HepG2 (cell line): Measurements from ENCODE around the gene METAP1D. TPM values are rescaled to one million over a fixed set of nuclear protein-coding genes. Genes with fewer than 3 reads are reported as not detected.

Experiments
- ATAC-seq: fragments of 200-7000 bp; cut with Tn5 transposase; 3 replicates; pipeline ENCODE4 v1.9.1; 2020; ENCODE audit warnings: mild to moderate bottlenecking, moderate library complexity
- BruUV-seq: library from RNA; stranded (reverse); fragments of 400-500 nt; replicated peaks from 2 replicates; lab custom pipeline; 2021; lab: Mats Ljungman, UMichigan
- CTCF ChIA-PET: fragments of 300-600 bp; formaldehyde crosslinking; extraction: SDS; loops from one replicate; lab custom pipeline; 2021; ENCODE audit warnings: low total read pairs, inconsistent platforms, low intra/inter-chr PET ratio; lab: Yijun Ruan, JAX
- POLR2A ChIA-PET: fragments of 350-600 bp; sonication (Branson Sonifier 250); formaldehyde crosslinking; loops from one replicate; lab custom pipeline; 2020; ENCODE audit warnings: antibody characterized with exemption, inconsistent platforms; lab: Yijun Ruan, JAX
- DNase-seq: peaks from one replicate; pipeline ENCODE4 v3.0.0-alpha.2; 2015; ENCODE audit warnings: low spot score
- FAIRE-seq: peaks from 3 replicates; lab custom pipeline; 2011; peaks lifted over from hg19 to GRCh38; lab: Jason Lieb, UNC
- H2AFZ ChIP-seq: one replicate; pipeline ENCODE4 v1.6.1; 2011; ENCODE audit warnings: low read length, inconsistent platforms
- H3K27ac ChIP-seq: fragments of 300-600 bp; 3 replicates; pipeline ENCODE4 v1.8.0; 2011; ENCODE audit warnings: mixed run types, mild to moderate bottlenecking, mixed read lengths, low read length, inconsistent platforms; ENCODE audit not compliant: insufficient read depth; ENCODE audit errors: extremely low read length
- H3K27me3 ChIP-seq, 2 experiments: fragments of 200-600 bp in 1 of 2; 2 replicates in 1 of 2; 3 replicates in 1 of 2; pipeline versions ENCODE4 v1.6.0 to v1.8.0; 2011; ENCODE audit warnings: low read length in 2 of 2, mild to moderate bottlenecking in 2 of 2, moderate library complexity in 2 of 2, inconsistent platforms in 1 of 2; ENCODE audit not compliant: insufficient read depth in 2 of 2, control insufficient read depth in 1 of 2
- H3K36me3 ChIP-seq, 2 experiments: fragments of 200-600 bp in 1 of 2; replicated peaks in 1 of 2; 2 replicates in 1 of 2; 3 replicates in 1 of 2; pipeline versions ENCODE4 v1.5.1 to v1.8.0; 2011; ENCODE audit warnings: low read length in 2 of 2, inconsistent platforms in 1 of 2; ENCODE audit not compliant: insufficient read depth in 2 of 2, control insufficient read depth in 1 of 2
- H3K4me1 ChIP-seq: 2 replicates; pipeline ENCODE4 v1.5.1; 2012; ENCODE audit warnings: low read length, inconsistent platforms; ENCODE audit not compliant: insufficient read depth
- H3K4me2 ChIP-seq: 2 replicates; pipeline ENCODE4 v1.6.0; 2011; ENCODE audit warnings: low read depth, low read length, inconsistent platforms
- H3K4me3 ChIP-seq, 3 experiments: fragments of 200-600 bp in 1 of 3; sonication (generic), shearing (Covaris generic) in 1 of 3; replicated peaks in 1 of 3; 2 replicates each; pipeline ENCODE4 v1.5.1; 2011 to 2016; ENCODE audit warnings: low read length in 3 of 3, inconsistent platforms in 2 of 3, low read depth in 2 of 3, mild to moderate bottlenecking in 2 of 3, control low read depth in 1 of 3, mixed read lengths in 1 of 3; ENCODE audit not compliant: insufficient read depth in 1 of 3
- H3K79me2 ChIP-seq: one replicate; pipeline ENCODE4 v1.6.1; 2011; ENCODE audit warnings: low read length, inconsistent platforms; ENCODE audit not compliant: insufficient read depth
- H3K9ac ChIP-seq: 2 replicates; pipeline ENCODE4 v1.6.0; 2011; ENCODE audit warnings: mild to moderate bottlenecking, low read depth, low read length, inconsistent platforms; ENCODE audit not compliant: insufficient read depth
- H3K9me3 ChIP-seq: 2 replicates; pipeline ENCODE4 v1.5.1; 2012; ENCODE audit warnings: mild to moderate bottlenecking, low read length
- H4K20me1 ChIP-seq: 2 replicates; pipeline ENCODE4 v1.6.0; 2011; ENCODE audit warnings: inconsistent platforms, mild to moderate bottlenecking, low read length, moderate library complexity; ENCODE audit not compliant: insufficient read depth
- ATF7 ChIP-seq, 2 experiments: fragments of 450-650 bp in 1 of 2; sonication (generic) in 1 of 2; formaldehyde crosslinking in 1 of 2; IDR thresholded peaks; 2 replicates each; pipeline versions ENCODE4 v1.4.0 to v1.6.1; 2016 to 2020; ENCODE audit warnings: antibody characterized with exemption in 1 of 2, mild to moderate bottlenecking in 1 of 2, missing genetic modification reagents in 1 of 2
- IKZF4 ChIP-seq: sonication (generic); formaldehyde crosslinking; IDR thresholded peaks from 2 replicates; pipeline ENCODE4 v1.5.1; 2020; ENCODE audit warnings: borderline replicate concordance, mild to moderate bottlenecking, low read depth, missing genetic modification reagents; ENCODE audit errors: not compliant biosample characterization
- MTA1 ChIP-seq: sonication (generic); formaldehyde crosslinking; IDR thresholded peaks from 2 replicates; pipeline ENCODE4 v1.4.0; 2020; ENCODE audit warnings: missing genetic modification reagents, mild to moderate bottlenecking, borderline replicate concordance
- NR2C2 ChIP-seq: sonication (generic); formaldehyde crosslinking; IDR thresholded peaks from 2 replicates; pipeline ENCODE4 v1.4.0; 2020; ENCODE audit warnings: missing genetic modification reagents, mild to moderate bottlenecking, moderate library complexity, borderline replicate concordance
- POGK ChIP-seq: sonication (generic); formaldehyde crosslinking; conservative IDR thresholded peaks from 2 replicates; pipeline ENCODE4 v1.8.0; 2022; ENCODE audit warnings: mild to moderate bottlenecking, moderate library complexity, missing genetic modification reagents
- REPIN1 ChIP-seq: sonication (generic); formaldehyde crosslinking; IDR thresholded peaks from 2 replicates; pipeline ENCODE4 v1.8.0; 2022; ENCODE audit warnings: missing genetic modification reagents, low read depth, mild to moderate bottlenecking, borderline replicate concordance
- SAP130 ChIP-seq: IDR thresholded peaks from 2 replicates; pipeline ENCODE4 v1.6.1; 2016; ENCODE audit warnings: low read depth
- TARDBP ChIP-seq: sonication (generic); formaldehyde crosslinking; IDR thresholded peaks from 2 replicates; pipeline ENCODE4 v1.8.0; 2022; ENCODE audit warnings: mild to moderate bottlenecking, missing genetic modification reagents
- TCF7 ChIP-seq: sonication (generic); IDR thresholded peaks from 2 replicates; pipeline ENCODE4 v1.6.1; 2016; ENCODE audit warnings: antibody characterized with exemption, low read depth
- ZBTB34 ChIP-seq: sonication (generic); formaldehyde crosslinking; IDR thresholded peaks from 2 replicates; pipeline ENCODE4 v1.8.0; 2022; ENCODE audit warnings: mild to moderate bottlenecking, missing genetic modification reagents
- ZNF138 ChIP-seq: sonication (generic); formaldehyde crosslinking; IDR thresholded peaks from 2 replicates; pipeline ENCODE4 v1.5.0; 2020; ENCODE audit warnings: mild to moderate bottlenecking, low read depth, missing genetic modification reagents
- ZNF292 ChIP-seq: sonication (generic); formaldehyde crosslinking; IDR thresholded peaks from 2 replicates; pipeline ENCODE4 v1.8.1; 2022; ENCODE audit warnings: mild to moderate bottlenecking, low read depth, missing genetic modification reagents, borderline replicate concordance
- ZNF44 ChIP-seq: sonication (generic); formaldehyde crosslinking; IDR thresholded peaks from 2 replicates; pipeline ENCODE4 v1.5.1; 2020; ENCODE audit warnings: mild to moderate bottlenecking, missing genetic modification reagents
- ZNF891 ChIP-seq: sonication (generic); formaldehyde crosslinking; IDR thresholded peaks from 2 replicates; pipeline ENCODE4 v1.5.0; 2020; ENCODE audit warnings: mild to moderate bottlenecking, missing genetic modification reagents
- WGBS: methylation state at CpG from one replicate; pipeline ENCODE4 v1.1.6; 2017; ENCODE audit warnings: low lambda C conversion rate; 5-methylcytosine and 5-hydroxymethylcytosine counted together
- in situ Hi-C: cut with HindIII; loops from 2 replicates; pipeline ENCODE4 v1.10.0; 2017; ENCODE audit warnings: low pct_unique_long_range_greater_than_20kb; ENCODE audit not compliant: extremely low pct_ligation_motif_present
- intact Hi-C: fragments of 100-400 bp; cut with micrococcal nuclease; formaldehyde crosslinking; loops from one replicate; pipeline ENCODE4 v1.10.0; 2022; ENCODE audit not compliant: unreplicated experiment
- polyA plus RNA-seq, 8 experiments: library from polyadenylated mRNA; depleted of rRNA in 3 of 8; stranded (reverse) in 7 of 8; unstranded in 1 of 8; fragments of >200 nt; fragmentation: Illumina TruSeq in 4 of 8; extraction: Trizol in 4 of 8; gene quantifications; 2 replicates each; pipeline versions ENCODE4 v1.2.1 to v1.2.3, GENCODE V29; 2011 to 2016; ENCODE audit warnings: low read depth in 4 of 8, missing spikeins in 1 of 8, mixed read lengths in 1 of 8; ENCODE audit not compliant: insufficient read depth in 1 of 8
- total RNA-seq, 5 experiments: library from RNA; depleted of rRNA; stranded (reverse); fragments of >200 nt; fragmentation: Illumina TruSeq; extraction: Trizol; gene quantifications; 2 replicates each; pipeline ENCODE4 v1.2.3, GENCODE V29; 2016; ENCODE audit warnings: low read depth in 1 of 5
- TF ChIP-seq, protein P1 (sequence below): sonication (generic); formaldehyde crosslinking; IDR thresholded peaks from 2 replicates; pipeline ENCODE4 v1.5.1; 2020; ENCODE audit warnings: mild to moderate bottlenecking, missing genetic modification reagents, moderate library complexity

Gene METAP1D
- total and polyA plus RNA-seq, 2 of the 13 experiments (the other 11 are each of a cell fraction or from before 2014, with no cell fraction given): 14.7 to 21.6 TPM

DNA sequence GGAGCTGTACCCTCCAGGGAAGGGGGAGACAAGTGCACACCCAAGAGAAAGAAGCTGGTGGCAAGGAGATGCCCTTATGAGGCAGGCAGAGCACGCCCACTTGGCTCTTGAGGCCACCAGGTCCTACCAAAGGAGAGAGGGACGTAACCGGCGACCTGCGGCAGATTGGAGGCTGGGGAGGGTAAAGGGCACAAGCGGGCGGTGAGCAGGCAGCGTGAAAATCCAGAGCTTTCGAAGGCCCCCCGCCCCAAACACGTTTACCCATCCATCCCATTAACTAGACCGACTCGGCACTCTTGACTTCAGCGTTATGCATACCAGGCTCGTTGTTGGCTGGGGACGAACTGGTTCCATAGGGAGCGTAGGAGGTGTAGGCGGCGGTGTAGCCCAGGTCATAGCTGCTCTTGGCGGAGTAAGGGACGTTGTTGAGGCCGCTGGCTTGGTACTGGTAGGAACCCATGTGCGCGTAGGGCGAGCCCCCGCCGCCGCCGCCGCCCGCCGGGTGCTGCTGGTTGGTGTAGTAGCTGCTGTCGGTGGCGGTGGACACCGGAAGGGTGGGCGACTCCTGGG is 102.2 kb downstream of the METAP1D start:
- CTCF ChIA-PET: no interaction called here
- H4K20me1 ChIP-seq: no peaks in the 10 kb centered on the region; the same call in 1 of the 2 replicates
- DNase-seq: no peak
- no peak for TF ChIP-seq ZNF138 (CRISPR knock-in tag)
- TF ChIP-seq, protein P1, sequence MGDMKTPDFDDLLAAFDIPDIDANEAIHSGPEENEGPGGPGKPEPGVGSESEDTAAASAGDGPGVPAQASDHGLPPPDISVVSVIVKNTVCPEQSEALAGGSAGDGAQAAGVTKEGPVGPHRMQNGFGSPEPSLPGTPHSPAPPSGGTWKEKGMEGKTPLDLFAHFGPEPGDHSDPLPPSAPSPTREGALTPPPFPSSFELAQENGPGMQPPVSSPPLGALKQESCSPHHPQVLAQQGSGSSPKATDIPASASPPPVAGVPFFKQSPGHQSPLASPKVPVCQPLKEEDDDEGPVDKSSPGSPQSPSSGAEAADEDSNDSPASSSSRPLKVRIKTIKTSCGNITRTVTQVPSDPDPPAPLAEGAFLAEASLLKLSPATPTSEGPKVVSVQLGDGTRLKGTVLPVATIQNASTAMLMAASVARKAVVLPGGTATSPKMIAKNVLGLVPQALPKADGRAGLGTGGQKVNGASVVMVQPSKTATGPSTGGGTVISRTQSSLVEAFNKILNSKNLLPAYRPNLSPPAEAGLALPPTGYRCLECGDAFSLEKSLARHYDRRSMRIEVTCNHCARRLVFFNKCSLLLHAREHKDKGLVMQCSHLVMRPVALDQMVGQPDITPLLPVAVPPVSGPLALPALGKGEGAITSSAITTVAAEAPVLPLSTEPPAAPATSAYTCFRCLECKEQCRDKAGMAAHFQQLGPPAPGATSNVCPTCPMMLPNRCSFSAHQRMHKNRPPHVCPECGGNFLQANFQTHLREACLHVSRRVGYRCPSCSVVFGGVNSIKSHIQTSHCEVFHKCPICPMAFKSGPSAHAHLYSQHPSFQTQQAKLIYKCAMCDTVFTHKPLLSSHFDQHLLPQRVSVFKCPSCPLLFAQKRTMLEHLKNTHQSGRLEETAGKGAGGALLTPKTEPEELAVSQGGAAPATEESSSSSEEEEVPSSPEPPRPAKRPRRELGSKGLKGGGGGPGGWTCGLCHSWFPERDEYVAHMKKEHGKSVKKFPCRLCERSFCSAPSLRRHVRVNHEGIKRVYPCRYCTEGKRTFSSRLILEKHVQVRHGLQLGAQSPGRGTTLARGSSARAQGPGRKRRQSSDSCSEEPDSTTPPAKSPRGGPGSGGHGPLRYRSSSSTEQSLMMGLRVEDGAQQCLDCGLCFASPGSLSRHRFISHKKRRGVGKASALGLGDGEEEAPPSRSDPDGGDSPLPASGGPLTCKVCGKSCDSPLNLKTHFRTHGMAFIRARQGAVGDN (CRISPR knock-in tag): peak; percentile 74
- TF ChIP-seq POGK (CRISPR knock-in tag): peak; percentile 79; the same call in 1 of the 2 replicates
- 0 out of 2 replicates have a peak, but pooled peaks have one; percentile 74 for TF ChIP-seq ZNF44
- TF ChIP-seq ZNF292: no peak
- peak; percentile 59 for TF ChIP-seq IKZF4 (CRISPR knock-in tag)
- 0 out of 2 replicates have a peak, but pooled peaks have one; percentile 35 for TF ChIP-seq NR2C2
- 0 out of 2 replicates have a peak, but pooled peaks have one; percentile 19 for TF ChIP-seq REPIN1
- no peak for TF ChIP-seq ATF7 (IDR thresholded peaks at IDR 0.05)
- TF ChIP-seq ATF7 (CRISPR knock-in tag; IDR thresholded peaks at IDR 0.05): no peak
- 0 out of 2 replicates have a peak, but pooled peaks have one; percentile 15 for TF ChIP-seq MTA1 (CRISPR knock-in tag)
- TF ChIP-seq ZNF891 (CRISPR knock-in tag): 0 out of 2 replicates have a peak, but pooled peaks have one; percentile 60
- 0 out of 2 replicates have a peak, but pooled peaks have one; percentile 15 for TF ChIP-seq TARDBP (CRISPR knock-in tag)
- peak; percentile 21 for TF ChIP-seq SAP130
- TF ChIP-seq TCF7: no peak
- no peak; the same call in 1 of the 2 replicates for TF ChIP-seq ZBTB34 (CRISPR knock-in tag)

More for the DNA sequence above, 102.2 kb downstream of the METAP1D start:
- POLR2A ChIA-PET: interaction anchor here (0.9 to 2.8 kb wide), 11 partner anchors 11 to 414 kb away, joined by 3 to 42 read pairs (median 7); partner anchors contain the start of genes DLX1, DYNC1I2 and SLC25A12
- H3K36me3 ChIP-seq: no peaks in the 10 kb centered on the region
- H3K79me2 ChIP-seq: no peaks in the 10 kb centered on the region
- H3K27ac ChIP-seq: no peak overlapping the region
- H3K9ac ChIP-seq: peak overlapping the region; percentile 47
- no peaks in the 10 kb centered on the region for H3K9me3 ChIP-seq
- H2AFZ ChIP-seq: no peak overlapping the region
- intact Hi-C loops: loop anchor here (1.0 to 10.0 kb wide), 6 partner anchors 17 to 1127 kb away; partner anchors contain the start of genes DLX1 and METAP1D
- peak overlapping the region; percentile 99 for H3K4me2 ChIP-seq
- 1% methylated on average over 15 of the region's 36 CpGs for WGBS
- BruUV-seq: TSS peak; percentile 74
- FAIRE-seq (no peak), ATAC-seq (peak; percentile 28)
- H3K4me1 ChIP-seq: peaks cover 69% of the 10 kb centered on the region
- peak overlapping the region; percentile 61 to 75 (median 65) for H3K4me3 ChIP-seq
- H3K27me3 ChIP-seq: peaks cover 10 to 44% of the 10 kb centered on the region in 2 experiments
- in situ Hi-C loops: loop anchor here (5.0 to 10.0 kb wide), 2 partner anchors 105 to 307 kb away; partner anchors contain the start of gene METAP1D
